GM19372 (cell line): ENCODE results near the gene EPB41L5.
"Not testable (repeated sequence)": the region's sequence is repeated elsewhere in the genome, so short reads cannot be mapped to it uniquely, and the experiment has no call there.

Experiments used
- ATAC-seq: cut with Tn5 transposase; IDR thresholded peaks from one replicate; pipeline ENCODE4 v1.9.1; 2021; ENCODE audit warnings: mild to moderate bottlenecking, low read depth, moderate library complexity; ENCODE audit not compliant: unreplicated experiment

EPB41L5 gene

DNA sequence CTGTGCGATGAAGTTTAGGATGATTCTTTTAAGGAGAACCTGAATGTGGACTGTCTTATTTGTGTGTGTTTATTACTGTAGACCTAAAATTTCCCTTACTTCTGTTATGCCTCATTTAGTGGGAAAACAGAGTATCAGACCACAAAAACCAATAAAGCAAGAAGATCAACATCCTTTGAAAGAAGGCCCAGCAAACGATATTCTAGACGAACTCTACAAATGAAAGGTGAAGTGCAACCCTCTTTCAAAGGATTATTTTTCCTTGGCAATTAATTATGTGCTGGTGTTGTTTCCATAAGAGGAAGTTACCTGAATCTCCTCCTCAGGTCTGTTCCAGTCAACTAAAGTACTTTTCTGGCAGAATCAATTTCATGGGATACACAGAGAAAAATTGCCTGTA, 78.6 kb downstream of the EPB41L5 start:
- ATAC-seq, result no peak

DNA sequence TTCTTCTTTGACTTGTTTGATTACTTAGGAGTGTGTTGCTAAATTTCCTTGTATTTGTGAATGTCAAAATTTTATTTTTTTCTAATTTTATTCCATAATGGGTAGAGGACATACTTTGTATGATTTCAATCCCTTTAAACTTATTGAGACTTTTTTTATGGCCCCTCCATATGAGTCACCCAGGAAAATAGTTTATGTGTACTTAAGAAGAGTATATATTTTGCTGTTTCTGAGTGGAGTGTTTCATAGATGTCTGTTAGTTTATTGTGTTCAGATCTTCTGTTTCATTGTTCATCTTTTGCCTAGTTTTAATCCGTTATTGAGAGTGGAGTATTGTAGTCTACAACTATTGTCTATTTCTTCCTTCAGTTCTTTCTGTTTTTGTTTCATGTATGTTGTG, 81.9 kb downstream of the EPB41L5 start:
- ATAC-seq, result no peak

DNA sequence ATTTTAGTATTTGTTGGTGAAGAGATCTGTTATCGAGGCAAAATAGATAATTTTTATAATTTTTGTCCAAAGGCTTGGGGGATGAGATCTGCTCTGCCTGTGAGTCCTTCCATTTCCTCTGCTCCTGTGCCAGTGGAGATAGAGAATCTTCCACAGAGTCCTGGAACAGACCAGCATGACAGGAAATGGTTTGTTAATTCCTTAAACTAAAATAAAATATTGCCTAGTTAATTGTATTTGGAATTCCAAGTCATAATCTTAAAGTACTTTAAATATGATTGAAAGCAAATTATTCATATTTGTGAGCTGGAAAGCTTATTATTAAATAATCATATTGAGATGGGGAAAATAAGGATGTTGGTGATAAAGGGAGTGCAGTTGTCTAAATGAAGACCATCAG, 87.8 kb downstream of the EPB41L5 start:
- ATAC-seq, result no peak

DNA sequence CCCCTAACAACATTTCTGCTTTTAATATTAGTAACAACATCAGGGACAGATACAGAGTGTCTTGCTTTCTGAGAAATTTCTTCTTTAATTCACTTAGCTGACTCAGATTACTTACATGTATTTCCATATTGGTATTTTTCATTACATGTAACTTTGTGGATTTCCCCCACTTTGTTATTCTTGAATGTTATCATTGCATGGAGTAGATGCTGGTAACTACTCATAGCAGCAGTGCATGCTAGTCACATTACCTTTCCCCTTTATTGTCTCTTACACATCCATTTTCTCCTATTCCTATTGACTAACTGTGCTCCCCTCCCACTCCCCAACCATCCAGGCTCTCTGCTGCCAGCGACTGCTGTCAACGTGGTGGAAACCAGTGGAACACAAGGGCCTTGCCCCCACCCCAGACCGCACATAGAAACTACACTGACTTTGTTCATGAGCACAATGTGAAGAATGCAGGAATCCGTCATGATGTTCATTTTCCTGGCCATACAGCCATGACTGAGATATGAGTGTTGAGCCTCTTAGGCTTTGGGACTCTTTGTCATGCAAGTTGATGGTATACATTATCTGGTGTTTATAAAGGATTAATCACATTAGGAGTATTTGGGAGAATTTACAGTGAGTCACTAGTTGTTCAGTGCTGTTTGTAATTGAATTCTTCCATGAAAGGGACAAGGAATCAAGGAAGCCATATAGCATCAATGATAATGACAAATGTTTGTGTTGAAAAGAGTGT, 91.0 kb downstream of the EPB41L5 start:
- ATAC-seq, result no peak

DNA sequence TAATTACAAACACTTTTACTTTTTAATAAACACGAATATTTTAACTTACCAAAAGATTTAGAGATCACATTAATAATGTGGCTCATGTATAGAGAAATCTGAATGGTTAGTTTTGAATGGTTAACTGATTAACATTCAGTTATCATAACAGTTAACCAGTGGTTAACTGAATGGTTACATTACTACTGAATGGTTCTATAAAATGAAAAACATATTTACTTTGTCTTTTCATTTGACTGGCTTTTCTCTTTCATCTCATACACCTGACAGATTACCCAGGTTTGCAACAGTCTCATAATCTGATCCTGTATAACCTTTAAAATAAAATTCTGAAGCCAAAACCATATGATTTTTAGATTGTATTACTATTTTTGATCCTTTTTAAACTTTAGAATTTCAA, 91.9 kb downstream of the EPB41L5 start:
- no peak for ATAC-seq

DNA sequence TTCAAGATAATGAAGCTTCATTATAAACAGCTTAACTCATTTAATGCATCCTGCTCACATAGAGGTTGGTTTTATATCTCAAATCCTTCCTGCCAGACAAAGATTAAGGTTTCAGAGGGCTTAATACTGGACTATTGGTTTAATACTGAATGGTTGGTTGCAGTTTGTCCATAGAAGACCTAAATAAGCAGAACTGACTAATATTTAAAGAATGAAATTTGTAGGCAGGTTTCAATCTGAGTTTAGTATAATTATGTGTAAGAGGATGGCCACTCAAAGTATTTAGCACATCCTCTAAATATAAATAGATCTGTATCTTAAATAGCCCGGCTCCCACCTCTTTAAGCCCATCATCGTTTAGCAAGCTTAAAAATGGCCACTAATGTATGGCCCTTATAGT, 92.5 kb downstream of the EPB41L5 start:
- ATAC-seq, result no peak

DNA sequence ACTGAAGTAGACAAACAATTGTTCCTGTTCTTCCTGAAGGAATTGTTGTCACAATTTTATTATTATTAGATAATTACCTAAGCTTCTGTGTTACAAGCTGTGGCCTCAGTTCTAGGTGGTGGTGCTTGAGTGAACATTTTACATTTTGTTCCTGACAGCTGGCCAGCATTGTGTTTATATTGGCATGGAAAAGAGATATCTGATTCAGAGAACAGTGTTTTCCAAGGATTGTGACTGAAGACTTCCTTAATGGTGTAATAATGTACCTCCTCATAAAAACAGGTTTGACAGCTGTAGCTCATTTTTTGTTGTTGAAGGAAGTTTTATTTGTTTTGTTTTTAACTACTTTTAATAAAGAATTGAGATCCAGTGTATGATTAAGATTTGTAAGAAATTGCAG, 95.2 kb downstream of the EPB41L5 start:
- no peak for ATAC-seq

DNA sequence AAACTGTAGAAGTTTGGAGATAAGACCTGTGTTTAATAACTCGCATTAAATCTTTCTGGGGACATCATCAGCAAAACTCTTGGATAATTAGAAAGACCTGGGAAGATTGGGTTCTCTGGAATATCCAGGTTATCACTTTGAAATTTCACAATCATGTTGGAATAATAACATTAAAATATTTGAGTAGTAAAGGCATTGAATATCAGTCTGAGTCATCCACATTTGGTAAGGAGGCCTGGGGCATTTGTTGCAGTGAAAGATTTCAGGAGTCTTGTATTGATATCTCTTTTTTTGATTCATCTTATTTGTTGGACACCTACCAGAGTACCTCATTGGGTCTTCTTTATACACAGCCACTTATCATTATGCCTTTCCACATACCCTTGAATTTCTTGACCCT, 95.9 kb downstream of the EPB41L5 start:
- ATAC-seq, result no peak

DNA sequence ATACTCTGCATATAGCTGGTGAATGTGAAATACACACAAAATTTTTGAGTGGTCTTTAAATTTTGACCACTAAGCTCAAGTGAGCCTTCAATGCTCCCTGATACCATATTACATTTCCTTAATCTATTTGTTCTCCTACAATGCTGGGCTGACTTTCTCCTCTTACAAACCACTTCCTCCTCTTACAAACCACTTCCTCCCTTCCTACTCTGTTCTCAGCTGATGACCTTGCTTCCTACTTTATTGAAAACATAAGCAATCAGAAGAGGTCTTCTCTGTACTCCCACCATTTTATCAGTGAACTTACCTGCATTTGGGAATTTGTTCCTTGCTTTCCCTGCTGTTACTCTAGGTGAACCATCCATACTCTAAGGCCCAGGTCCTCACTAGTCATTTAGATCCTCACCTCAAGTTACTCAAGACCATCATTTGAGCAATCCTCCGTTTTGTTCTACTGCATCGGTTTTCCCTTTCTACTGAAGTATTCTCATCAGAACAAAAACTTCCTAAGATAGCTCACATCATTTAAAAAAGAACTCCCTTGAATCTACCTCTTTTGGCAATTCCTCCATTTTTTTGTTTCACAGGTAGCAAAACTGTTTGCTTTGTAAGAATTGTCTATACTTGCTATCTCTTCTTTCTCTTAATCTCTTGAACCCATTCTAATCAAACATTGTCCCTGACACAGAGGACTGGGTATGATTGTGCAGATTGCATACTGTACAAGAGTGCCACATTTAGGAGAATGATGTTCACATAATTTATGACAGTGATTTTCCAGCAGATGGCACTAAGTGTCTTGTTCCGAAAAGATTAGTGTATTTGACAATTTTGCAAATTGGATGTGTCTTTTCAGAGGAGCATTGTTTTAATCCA, 96.5 kb downstream of the EPB41L5 start:
- ATAC-seq, result no peak

DNA sequence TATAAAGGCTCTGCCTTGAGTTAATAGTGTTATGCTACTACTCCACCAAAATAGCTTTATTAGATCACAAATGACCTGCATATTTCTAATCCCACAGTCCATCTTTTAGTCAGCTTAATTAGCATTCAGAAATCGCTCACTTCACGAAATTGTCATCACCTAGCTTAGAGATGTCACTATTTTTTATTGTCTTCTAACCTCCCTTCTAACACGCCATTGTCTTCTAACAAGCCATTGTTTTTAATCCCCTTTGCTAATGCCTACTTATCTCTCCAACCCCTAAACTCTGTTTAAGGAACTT, 97.1 kb downstream of the EPB41L5 start:
- no peak for ATAC-seq

DNA sequence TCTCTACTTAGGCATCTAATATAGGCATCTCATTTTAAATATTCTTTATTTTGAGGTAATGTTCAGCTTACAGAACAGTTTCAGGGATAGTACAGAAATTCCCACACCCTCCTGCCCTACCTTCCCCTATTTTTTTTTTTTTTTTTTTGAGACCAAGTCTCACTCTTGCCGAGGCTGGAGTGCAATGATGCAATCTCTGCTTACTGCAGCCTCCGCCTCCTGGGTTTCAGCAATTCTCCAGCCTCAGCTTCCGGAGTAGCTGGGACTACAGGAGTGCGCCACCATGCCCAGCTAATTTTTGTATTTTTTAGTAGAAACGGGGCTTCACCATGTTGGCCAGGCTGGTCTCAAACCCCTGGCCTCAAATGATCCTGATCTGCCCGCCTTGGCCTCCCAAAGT, 97.6 kb downstream of the EPB41L5 start:
- no peak for ATAC-seq

DNA sequence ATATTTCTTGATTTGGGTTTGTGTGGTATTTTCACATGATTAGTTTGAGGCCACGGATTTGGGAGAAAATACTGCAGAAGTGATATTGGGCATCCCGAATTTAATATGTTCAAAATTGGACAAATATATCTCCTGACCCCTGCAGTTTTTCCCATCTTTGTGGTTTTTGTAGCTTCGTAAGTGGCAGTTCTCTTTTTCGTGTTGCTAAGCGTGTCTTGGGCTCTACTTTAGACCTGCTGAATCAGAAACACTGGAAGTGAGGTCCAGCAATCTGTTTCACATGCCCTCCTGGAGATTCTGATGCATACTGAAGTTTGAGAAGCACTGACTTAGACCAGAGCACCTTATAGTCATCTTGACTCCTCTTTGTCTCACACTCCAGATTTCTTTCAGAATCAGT, 98.3 kb downstream of the EPB41L5 start:
- no peak for ATAC-seq

DNA sequence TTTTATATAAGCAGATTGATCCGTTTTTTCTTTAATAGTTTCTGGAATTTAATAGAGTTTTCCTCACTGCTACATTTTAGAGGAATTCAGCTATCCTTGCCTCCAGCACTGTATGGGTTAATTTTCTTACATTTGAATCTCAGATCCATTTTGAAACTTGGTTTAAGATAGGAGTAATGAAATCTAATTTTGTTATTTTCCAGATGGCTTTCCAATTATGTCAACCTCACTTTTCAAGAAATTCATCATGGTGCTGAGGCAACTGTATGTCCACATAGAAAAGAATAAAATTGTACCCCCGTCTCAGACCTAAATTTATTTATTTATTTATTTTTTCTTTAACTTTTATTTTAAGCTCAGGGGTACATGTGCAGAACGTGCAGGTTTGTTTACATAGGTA, 105.1 kb downstream of the EPB41L5 start:
- ATAC-seq, result no peak

DNA sequence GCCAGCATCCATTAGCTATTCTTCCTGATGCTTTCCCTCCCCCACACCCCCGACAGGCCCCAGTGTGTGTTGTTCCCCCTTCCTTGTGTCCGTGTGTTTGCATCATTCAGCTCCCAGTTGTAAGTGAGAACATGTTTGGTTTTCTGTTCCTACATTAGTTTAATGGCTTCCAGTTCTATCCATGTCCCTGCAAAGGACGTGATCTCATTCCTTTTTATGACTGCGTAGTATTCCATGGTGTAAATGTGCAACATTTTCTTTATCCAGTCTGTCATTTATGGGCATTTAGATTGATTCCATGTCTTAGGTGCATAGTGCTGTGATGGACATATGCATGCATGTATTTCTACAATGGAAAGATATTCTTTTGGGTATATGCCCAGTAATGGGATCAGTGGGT, 105.6 kb downstream of the EPB41L5 start:
- no peak for ATAC-seq

DNA sequence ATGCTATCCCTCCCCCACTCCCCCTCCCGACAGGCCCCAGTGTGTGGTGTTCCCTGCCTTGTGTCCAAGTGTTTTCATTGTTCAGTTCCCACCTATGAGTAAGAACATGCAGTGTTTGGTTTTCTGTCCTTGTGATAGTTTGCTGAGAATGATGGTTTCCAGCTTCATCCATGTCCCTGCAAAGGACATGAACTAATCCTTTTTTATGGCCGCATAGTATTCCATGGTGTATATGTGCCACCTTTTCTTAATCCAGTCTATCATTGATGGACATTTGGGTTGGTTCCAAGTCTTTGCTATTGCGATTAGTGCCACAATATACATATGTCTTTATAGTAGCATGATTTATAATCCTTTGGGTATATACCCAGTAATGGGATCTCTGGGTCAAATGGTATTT, 108.5 kb downstream of the EPB41L5 start:
- not testable (repeated sequence) for ATAC-seq

DNA sequence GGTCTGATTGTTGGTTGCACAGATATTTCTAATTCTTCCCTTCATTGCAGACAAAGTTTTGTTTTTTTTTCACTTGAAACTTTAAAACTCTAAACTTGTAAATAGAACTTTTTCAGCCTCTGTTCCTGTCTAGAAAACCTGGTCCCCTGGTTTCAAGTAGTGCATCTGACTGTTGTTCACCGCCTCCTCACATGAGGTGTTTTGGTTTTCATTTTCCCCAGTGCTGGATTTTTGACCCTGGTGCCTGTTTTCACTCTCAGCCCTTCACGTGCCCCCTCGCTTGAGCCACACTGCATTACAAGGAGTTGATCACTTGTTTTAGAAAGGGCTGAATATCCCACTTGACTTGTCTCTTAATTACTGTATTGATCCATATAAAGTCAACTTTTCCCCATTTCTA, 110.2 kb downstream of the EPB41L5 start:
- ATAC-seq, result no peak

DNA sequence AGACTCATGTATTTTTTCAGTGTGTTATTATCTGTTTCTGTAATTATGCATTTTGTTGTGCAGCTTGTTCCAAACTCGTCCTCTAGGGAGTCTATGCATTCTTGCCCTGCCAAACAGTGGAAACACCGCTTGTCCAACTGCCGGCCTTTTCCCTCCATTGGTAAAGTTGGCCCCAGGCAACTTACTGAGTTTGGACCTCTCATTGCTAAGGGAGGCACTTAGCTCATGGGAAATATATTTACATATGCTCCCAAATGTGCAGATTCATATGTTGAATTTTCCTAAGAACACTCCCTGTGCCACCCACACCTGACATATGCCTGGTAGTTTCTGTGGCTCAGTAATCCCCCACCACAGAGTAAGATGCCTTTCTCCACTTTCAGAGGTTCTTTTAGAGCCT, 112.3 kb downstream of the EPB41L5 start:
- no peak for ATAC-seq

DNA sequence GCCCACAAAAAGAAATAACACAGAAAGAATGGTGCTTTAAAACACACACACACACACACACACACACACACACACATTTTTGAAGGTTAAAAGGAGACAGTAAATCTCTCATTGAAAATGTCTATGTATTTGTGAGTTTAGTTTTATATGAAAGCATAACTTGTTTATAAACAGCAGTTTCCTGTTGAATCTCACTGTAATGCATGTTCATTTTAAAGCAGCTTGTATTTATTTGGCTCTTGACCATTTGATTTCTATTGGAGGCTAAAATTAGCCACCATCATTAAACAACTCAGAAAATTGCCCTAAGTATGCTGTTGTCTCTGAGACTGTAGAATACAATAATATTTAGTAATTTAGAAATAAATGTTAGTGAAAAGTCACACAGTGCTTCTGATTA, 115.3 kb downstream of the EPB41L5 start:
- ATAC-seq, result no peak

DNA sequence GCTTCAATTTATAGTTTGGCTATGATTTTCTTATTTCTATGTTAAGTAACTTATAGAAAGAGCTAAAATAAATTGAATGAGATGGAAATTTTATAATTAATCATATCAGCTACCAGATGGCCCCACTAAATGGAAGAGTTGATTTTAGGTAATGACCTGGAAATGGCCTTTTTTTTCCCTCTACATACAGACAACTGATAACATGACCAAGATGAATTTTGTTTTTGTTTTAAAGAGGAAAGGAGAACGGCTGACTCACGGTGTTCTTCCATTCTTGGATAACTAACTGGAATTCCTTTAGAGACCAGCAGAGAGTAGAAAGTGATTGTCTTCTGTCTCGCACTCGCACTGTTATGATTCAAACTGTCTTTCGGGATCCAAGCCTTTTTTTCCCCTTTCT, 119.3 kb downstream of the EPB41L5 start:
- ATAC-seq, result no peak

DNA sequence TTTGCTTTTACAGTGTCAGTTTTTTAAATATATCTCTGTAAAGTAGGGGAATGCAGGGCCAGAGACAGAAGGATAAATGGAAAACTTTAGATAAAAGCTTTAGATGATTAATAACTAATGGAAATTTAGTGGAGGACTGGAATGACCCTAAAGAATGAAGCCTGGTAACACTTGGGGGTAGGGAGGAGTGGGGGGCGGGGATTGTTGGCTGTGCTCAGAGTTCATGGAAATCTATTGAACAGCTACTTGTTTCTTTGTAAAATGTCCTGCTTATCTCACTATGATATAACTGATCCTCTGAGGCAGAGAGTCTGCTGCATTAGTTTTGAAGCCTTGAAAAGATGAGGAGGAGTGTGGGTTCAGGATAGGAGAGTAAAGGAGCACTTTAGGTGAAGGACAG, 119.8 kb downstream of the EPB41L5 start:
- ATAC-seq, result no peak

DNA sequence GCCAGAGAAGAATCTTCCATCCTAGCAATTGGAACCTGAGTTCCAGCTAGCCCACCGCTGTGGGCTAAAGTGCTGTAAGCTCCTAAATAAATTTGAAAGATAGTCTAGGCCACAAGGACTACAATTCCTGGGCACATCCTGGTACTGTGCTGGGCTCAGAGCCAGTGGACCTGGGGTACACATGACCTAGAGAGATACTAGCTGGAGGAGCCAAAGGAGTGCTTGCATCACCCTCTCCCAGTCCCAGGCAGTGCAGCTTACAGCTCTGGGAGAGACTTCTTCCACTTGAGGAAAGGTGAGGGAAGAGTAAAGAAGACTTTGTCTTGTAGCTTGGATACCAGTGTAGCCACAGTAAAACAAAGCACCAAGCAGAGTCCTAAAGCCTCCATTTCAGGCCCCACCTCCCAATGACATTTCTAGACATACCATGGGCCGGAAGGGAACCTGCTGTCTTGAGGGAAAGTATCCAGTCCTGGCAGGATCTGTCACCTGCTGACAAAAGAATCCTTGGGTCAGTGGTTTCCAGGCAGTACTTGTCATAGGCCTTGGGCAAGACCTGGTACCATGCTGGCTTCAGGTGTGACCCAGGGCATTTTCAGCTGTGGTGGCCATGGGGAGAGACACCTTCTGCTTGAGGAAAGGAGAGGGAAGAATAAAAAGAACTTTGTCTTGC, 120.8 kb downstream of the EPB41L5 start:
- no peak for ATAC-seq

DNA sequence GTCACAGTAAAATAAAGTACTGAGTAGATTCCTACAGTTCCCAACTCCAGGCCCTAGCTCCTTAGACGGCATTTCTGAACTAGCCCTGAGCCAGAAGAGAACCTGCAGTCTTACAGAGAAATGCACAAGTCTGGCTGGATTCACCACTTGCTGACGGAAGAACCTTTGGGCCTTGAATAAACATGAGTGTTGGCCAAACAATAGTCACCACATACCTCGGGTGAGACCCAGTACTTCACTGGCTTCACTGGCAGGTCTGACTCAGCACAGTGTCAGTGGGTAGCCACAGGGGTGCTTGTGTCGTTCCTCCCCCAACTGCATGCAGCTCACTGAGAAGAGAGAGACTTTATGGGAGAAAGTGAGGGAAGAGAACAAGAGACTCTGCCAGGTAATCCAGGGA, 121.4 kb downstream of the EPB41L5 start:
- no peak for ATAC-seq
